TTC549 (cell line): ENCODE data around the gene MAN2B2.

Source experiments
- FAIRE-seq: peaks from 2 replicates; lab custom pipeline; 2012; peaks lifted over from hg19 to GRCh38; lab: Jason Lieb, UNC

MAN2B2 gene

GRCh38 chr4:6568148-6568547 is 6.8 kb upstream of the MAN2B2 start:
- FAIRE-seq = no peak

GRCh38 chr4:6568689-6569332 is 6.2 kb upstream of the MAN2B2 start:
- FAIRE-seq = no peak

GRCh38 chr4:6571608-6572007 is 3.4 kb upstream of the MAN2B2 start:
- FAIRE-seq = no peak

GRCh38 chr4:6573551-6573950 is 1.4 kb upstream of the MAN2B2 start:
- FAIRE-seq = no peak

- FAIRE-seq = no peak
These were observed 823 bp upstream of the MAN2B2 start for GRCh38 chr4:6573986-6574746.

GRCh38 chr4:6575503-6576240 is 683 bp downstream of the MAN2B2 start:
- no peak for FAIRE-seq

GRCh38 chr4:6576512-6576911 is 1.5 kb downstream of the MAN2B2 start:
- no peak for FAIRE-seq

- FAIRE-seq = no peak
These were observed 1.9 kb downstream of the MAN2B2 start for GRCh38 chr4:6576932-6577331.

GRCh38 chr4:6577409-6577808 is 2.4 kb downstream of the MAN2B2 start:
- no peak for FAIRE-seq

- no peak for FAIRE-seq
These were observed 3.2 kb downstream of the MAN2B2 start for GRCh38 chr4:6578221-6578620.

GRCh38 chr4:6580353-6580752 is 5.4 kb downstream of the MAN2B2 start:
- FAIRE-seq = no peak

GRCh38 chr4:6581566-6582121 is 6.7 kb downstream of the MAN2B2 start:
- no peak for FAIRE-seq

- no peak for FAIRE-seq
These were observed 8.0 kb downstream of the MAN2B2 start for GRCh38 chr4:6582889-6583490.

GRCh38 chr4:6584865-6585264 is 9.9 kb downstream of the MAN2B2 start:
- no peak for FAIRE-seq

GRCh38 chr4:6586715-6587325 is 11.8 kb downstream of the MAN2B2 start:
- no peak for FAIRE-seq

- no peak for FAIRE-seq
These were observed 14.5 kb downstream of the MAN2B2 start for GRCh38 chr4:6589444-6589843.

GRCh38 chr4:6591313-6591712 is 16.3 kb downstream of the MAN2B2 start:
- no peak for FAIRE-seq

- FAIRE-seq = no peak
These were observed 16.8 kb downstream of the MAN2B2 start for GRCh38 chr4:6591781-6592180.

GRCh38 chr4:6592804-6593563 is 18.0 kb downstream of the MAN2B2 start:
- no peak for FAIRE-seq

GRCh38 chr4:6594341-6594740 is 19.4 kb downstream of the MAN2B2 start:
- no peak for FAIRE-seq

- no peak for FAIRE-seq
These were observed 19.9 kb downstream of the MAN2B2 start for GRCh38 chr4:6594826-6595355.
